ENCODE data around the gene SPTLC2.

SPTLC2 gene

GRCh38 chr14:77470224-77470870, 146.1 kb downstream of the SPTLC2 start:
- no peak for TF ChIP-seq CTCF (IDR thresholded peaks at IDR 0.05; ENCODE audit: control insufficient read depth, insufficient read depth, low read depth, low read length, missing control alignments)
- no peak for DNase-seq (ENCODE audit: low read depth)
- H3K4me3 ChIP-seq (ENCODE audit: control insufficient read depth, low read depth, low read length), result no peak overlapping the region

GRCh38 chr14:77469539-77469938, 146.9 kb downstream of the SPTLC2 start:
- no peak overlapping the region for H3K4me3 ChIP-seq (ENCODE audit: control insufficient read depth, low read depth, low read length)
- no peak for DNase-seq (ENCODE audit: low read depth)
- TF ChIP-seq CTCF (IDR thresholded peaks at IDR 0.05; ENCODE audit: control insufficient read depth, insufficient read depth, low read depth, low read length, missing control alignments), result no peak

- no peak for TF ChIP-seq CTCF (IDR thresholded peaks at IDR 0.05; ENCODE audit: control insufficient read depth, insufficient read depth, low read depth, low read length, missing control alignments)
- DNase-seq (ENCODE audit: low read depth), result no peak
Observed at GRCh38 chr14:77469067-77469505, 147.4 kb downstream of the SPTLC2 start.

GRCh38 chr14:77467801-77468200, 148.6 kb downstream of the SPTLC2 start:
- no peak for DNase-seq (ENCODE audit: low read depth)
- no peak overlapping the region for H3K4me3 ChIP-seq (ENCODE audit: control insufficient read depth, low read depth, low read length)
- no peak for TF ChIP-seq CTCF (IDR thresholded peaks at IDR 0.05; ENCODE audit: control insufficient read depth, insufficient read depth, low read depth, low read length, missing control alignments)

More at GRCh38 chr14:77469067-77469505, 147.4 kb downstream of the SPTLC2 start:
- H3K4me3 ChIP-seq (ENCODE audit: control insufficient read depth, low read depth, low read length), result no peak overlapping the region

- TF ChIP-seq CTCF (IDR thresholded peaks at IDR 0.05; ENCODE audit: control insufficient read depth, insufficient read depth, low read depth, low read length, missing control alignments), result peak; percentile 75
- peak; percentile 34 for DNase-seq (ENCODE audit: low read depth)
- peak overlapping the region; percentile 92 for H3K4me3 ChIP-seq (ENCODE audit: control insufficient read depth, low read depth, low read length)
Observed at GRCh38 chr14:77459072-77459723, 157.2 kb downstream of the SPTLC2 start.

- DNase-seq (ENCODE audit: low read depth), result no peak
- H3K4me3 ChIP-seq (ENCODE audit: control insufficient read depth, low read depth, low read length), result peak overlapping the region; percentile 92
- no peak for TF ChIP-seq CTCF (IDR thresholded peaks at IDR 0.05; ENCODE audit: control insufficient read depth, insufficient read depth, low read depth, low read length, missing control alignments)
Observed at GRCh38 chr14:77458249-77458950, 158.0 kb downstream of the SPTLC2 start.

Measured in AG09309 (cell line).